ENCODE data around the gene MYOM3. TPM values are rescaled to one million over a fixed set of nuclear protein-coding genes. Genes with fewer than 3 reads are reported as not detected.
"Not testable (repeated sequence)": the region's sequence is repeated elsewhere in the genome, so short reads cannot be mapped to it uniquely, and the experiment has no call there.

Gene MYOM3
- total RNA-seq, 2 experiments from 2014 or later: not detected

DNA sequence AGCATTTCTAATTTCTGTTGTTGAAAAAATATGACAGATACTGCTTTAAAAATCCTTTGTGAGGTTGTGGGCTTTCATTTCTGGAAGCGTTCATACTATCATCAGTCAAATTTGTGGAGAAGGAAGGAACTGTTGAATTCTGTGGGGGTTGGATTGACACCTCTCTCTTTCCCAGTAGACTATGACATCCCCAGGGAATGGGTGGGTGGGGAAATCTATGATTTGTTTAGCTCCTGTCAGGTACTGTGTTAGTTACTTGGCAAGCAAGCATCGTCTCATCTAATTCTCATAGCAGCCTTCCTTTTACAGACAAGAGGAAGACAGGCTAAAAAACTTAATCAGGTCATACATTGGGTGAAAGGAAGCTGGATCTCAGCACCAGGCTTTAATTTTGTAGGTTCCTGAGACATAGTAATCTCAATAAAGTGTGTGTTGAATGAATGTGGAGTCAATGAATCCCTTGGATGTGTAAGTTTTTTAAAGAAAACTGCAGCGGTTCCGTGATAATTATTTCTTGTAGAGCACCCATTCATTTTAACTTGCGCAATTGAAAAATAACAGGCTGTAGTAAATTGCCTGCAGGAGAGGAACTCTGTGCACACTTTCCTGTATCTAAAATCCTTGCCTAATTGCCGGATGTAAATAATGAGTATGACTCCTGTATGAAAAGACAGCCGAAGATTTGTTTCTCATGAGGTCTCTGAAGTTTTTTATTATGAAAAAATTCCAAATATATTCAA is 60.6 kb downstream of the MYOM3 start:
- no peaks in the 10 kb centered on the region for H3K36me3 Mint-ChIP-seq
- no peak overlapping the region for H3K27ac Mint-ChIP-seq
- POLR2A ChIA-PET: no interaction called here
- DNase-seq (no peak), ATAC-seq (ENCODE audit: low read depth) (no peak)
- no peaks in the 10 kb centered on the region for H3K4me1 Mint-ChIP-seq
- no peaks in the 10 kb centered on the region for H3K9me3 Mint-ChIP-seq
- peaks cover 11% of the 10 kb centered on the region for H3K27me3 Mint-ChIP-seq
- H3K4me3 Mint-ChIP-seq: no peak overlapping the region

DNA sequence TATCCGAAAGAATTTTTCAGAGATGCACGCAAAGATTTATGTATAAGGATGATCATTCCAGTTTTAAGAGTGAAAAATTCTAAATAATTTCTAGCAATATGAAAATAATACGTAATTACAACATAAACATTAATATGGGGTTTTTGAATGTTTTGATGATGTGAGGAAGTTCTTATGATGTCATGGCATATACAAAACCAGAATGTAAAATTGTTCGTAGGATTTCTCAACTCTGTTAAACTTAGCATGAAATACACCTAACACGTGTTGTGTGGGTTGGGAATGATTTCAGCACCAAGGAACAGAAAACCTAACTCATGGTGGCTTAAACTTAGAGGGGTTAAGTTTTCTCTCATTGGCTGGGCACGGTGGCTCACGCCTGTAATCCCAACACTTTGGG is 62.2 kb downstream of the MYOM3 start:
- POLR2A ChIA-PET: no interaction called here
- Mint-ChIP-seq H3K4me1 (no peaks in the 10 kb centered on the region), H3K9me3 (no peaks in the 10 kb centered on the region), H3K27ac (no peak overlapping the region), H3K36me3 (no peaks in the 10 kb centered on the region), H3K27me3 (peaks cover 11% of the 10 kb centered on the region), H3K4me3 (no peak overlapping the region)
- no peak for ATAC-seq (ENCODE audit: low read depth)
- DNase-seq: no peak

- H3K4me3 Mint-ChIP-seq; H3K9me3 Mint-ChIP-seq; DNase-seq; POLR2A ChIA-PET; ATAC-seq (ENCODE audit: low read depth); H3K36me3 Mint-ChIP-seq; H3K4me1 Mint-ChIP-seq; H3K27ac Mint-ChIP-seq: not testable (repeated sequence)
- H3K27me3 Mint-ChIP-seq: peaks cover 11% of the 10 kb centered on the region
Observed at GRCh38 chr1:24048894-24049293, 63.0 kb downstream of the MYOM3 start.

DNA sequence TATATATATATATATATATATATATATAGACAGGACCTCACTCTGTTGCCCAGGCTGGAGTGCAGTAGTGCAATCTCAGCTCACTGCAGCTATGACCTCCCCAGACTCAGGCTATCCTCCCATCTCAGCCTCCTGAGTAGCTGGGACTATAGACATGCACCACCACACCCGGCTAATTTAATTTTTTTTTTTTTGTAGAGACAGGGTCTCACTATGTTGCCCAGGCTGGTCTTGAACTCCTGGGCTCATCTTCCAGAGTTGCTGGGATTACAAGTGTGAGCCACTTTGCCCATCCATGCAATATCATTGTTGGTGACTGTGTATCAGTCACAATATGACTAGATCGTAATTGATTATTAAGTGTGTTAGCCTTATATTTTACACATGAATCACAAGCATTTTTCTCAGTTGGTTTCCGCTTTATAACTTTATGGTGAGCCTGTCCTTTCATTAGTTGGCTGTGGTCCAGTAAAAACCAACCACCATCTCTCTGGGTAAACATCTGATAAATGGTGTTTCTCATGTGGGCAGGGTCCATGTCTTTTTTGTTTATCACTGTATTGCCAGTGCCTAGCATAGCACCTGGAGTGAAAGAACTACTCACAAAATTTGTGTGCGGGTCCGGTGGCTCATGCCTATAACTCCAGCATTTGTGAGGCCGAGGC is 63.6 kb downstream of the MYOM3 start:
- H3K27ac Mint-ChIP-seq: no peak overlapping the region
- POLR2A ChIA-PET: no interaction called here
- H3K9me3 Mint-ChIP-seq: no peaks in the 10 kb centered on the region
- ATAC-seq (ENCODE audit: low read depth) (no peak), DNase-seq (no peak)
- no peak overlapping the region for H3K4me3 Mint-ChIP-seq
- H3K36me3 Mint-ChIP-seq: no peaks in the 10 kb centered on the region
- no peaks in the 10 kb centered on the region for H3K4me1 Mint-ChIP-seq
- peaks cover 14% of the 10 kb centered on the region for H3K27me3 Mint-ChIP-seq

DNA sequence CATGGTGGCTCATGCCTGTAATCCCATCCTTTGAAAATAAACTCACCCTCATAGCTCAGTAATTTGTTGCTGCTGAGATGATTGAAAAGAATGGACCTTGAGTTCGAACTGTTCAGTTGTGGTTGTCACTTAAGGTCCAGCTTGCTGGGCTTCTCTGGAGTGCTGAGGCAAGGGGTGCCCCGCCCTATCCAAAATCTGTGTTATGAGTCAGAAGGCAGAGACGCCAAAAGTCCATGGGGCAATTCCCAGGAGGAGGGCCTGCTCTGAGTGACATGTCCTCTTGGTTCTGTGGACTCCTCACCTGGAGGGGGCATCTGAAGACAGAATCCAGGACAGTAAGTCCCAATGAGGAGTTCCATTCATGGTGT is 64.8 kb downstream of the MYOM3 start:
- Mint-ChIP-seq H3K27ac (no peak overlapping the region), H3K4me3 (no peak overlapping the region), H3K4me1 (no peaks in the 10 kb centered on the region), H3K36me3 (no peaks in the 10 kb centered on the region), H3K27me3 (peaks cover 12% of the 10 kb centered on the region), H3K9me3 (peaks cover 1% of the 10 kb centered on the region)
- ATAC-seq (ENCODE audit: low read depth) (no peak), DNase-seq (no peak)
- POLR2A ChIA-PET: no interaction called here

GRCh38 chr1:24045771-24046170 is 66.2 kb downstream of the MYOM3 start:
- Mint-ChIP-seq H3K4me3 (no peak overlapping the region), H3K27me3 (peaks cover 11% of the 10 kb centered on the region), H3K9me3 (peaks cover 1% of the 10 kb centered on the region), H3K4me1 (no peaks in the 10 kb centered on the region), H3K27ac (no peak overlapping the region), H3K36me3 (no peaks in the 10 kb centered on the region)
- DNase-seq: no peak
- ATAC-seq (ENCODE audit: low read depth): no peak
- POLR2A ChIA-PET: no interaction called here

DNA sequence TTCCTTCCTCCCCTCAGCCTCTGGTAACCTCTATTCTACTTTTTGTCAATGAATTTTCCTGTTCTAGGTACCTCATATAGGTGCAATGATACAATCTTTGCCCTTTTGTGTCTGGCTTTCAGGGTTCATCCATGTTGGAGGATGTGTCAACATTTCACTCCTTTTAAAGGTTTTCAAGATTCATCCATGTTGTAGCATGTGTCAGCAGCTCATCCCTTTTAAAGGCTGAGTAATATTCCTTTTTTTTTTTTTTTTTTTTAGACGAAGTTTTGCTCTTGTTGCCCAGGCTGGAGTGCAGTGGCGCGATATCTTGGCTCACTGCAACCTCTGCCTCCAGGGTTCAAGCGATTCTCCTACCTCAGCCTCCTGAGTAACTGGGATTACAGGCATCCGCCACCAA is 67.3 kb downstream of the MYOM3 start:
- H3K4me3 Mint-ChIP-seq; H3K9me3 Mint-ChIP-seq; H3K4me1 Mint-ChIP-seq; DNase-seq; H3K27ac Mint-ChIP-seq; H3K36me3 Mint-ChIP-seq; ATAC-seq (ENCODE audit: low read depth); POLR2A ChIA-PET: not testable (repeated sequence)
- peaks cover 16% of the 10 kb centered on the region for H3K27me3 Mint-ChIP-seq

DNA sequence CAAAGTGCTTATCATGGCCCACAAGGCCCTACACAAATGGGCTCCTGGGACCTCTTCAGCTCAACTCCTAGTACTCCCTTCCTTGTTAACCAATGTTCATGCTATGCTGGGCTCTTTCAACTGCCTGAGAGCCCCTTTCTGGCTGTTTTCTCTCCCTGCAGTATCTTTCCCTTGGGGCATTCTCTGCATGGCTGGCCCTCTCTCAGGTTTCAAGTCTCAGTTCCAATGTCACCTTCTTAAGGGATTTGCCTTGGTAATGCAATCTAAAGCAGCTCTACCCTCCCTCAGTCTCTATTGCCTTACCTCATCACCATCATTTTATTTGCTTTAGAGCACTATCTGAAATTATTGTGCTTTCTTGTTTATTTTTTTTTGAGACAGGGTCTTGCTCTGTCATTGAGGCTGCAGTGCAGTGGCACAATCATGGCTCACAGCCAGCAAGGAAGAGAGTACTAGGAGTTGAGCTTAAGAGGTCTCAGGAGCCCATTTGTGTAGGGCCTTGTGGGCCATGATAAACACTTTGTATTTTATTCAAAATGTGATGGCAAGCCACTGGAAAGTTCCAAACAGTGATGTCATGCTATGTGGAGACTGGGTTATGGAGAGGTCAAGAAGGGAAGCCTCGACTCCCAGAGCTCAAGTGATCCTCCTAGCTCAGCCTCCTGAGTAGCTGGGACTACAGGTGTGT is 68.4 kb downstream of the MYOM3 start:
- Mint-ChIP-seq H3K4me3 (no peak overlapping the region), H3K9me3 (peaks cover 1% of the 10 kb centered on the region), H3K4me1 (no peaks in the 10 kb centered on the region), H3K36me3 (no peaks in the 10 kb centered on the region), H3K27ac (no peak overlapping the region), H3K27me3 (peaks cover 22% of the 10 kb centered on the region)
- no peak for DNase-seq
- no peak for ATAC-seq (ENCODE audit: low read depth)
- POLR2A ChIA-PET: no interaction called here

- no peak for DNase-seq
- H3K9me3 Mint-ChIP-seq: peaks cover 1% of the 10 kb centered on the region
- H3K36me3 Mint-ChIP-seq: no peaks in the 10 kb centered on the region
- POLR2A ChIA-PET: no interaction called here
- no peaks in the 10 kb centered on the region for H3K4me1 Mint-ChIP-seq
- no peak overlapping the region for H3K4me3 Mint-ChIP-seq
- H3K27ac Mint-ChIP-seq: no peak overlapping the region
- ATAC-seq (ENCODE audit: low read depth): no peak
- peaks cover 22% of the 10 kb centered on the region for H3K27me3 Mint-ChIP-seq
Observed at GRCh38 chr1:24042315-24042714, 69.6 kb downstream of the MYOM3 start.

DNA sequence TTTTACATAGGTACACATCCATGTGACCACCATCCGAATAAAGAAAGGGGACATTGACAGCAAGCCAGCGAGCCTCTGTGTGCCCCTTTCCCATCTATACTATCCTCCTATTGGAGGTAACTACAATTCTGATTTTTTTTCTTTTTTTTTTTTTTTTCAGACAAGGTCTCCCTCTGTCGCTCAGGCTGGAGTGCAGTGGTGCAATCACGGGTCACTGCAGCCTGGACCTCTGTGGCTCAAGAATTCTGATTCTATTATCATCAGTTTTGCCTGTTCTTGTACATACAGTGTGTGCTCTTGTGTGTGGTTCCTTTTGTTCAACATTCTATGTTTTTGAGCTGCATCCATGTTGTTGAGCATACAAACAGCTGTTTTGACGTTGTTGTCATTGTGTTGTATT is 75.8 kb downstream of the MYOM3 start:
- no peak for ATAC-seq (ENCODE audit: low read depth)
- H3K27me3 Mint-ChIP-seq: peaks cover 20% of the 10 kb centered on the region
- H3K9me3 Mint-ChIP-seq: no peaks in the 10 kb centered on the region
- H3K4me1 Mint-ChIP-seq: no peaks in the 10 kb centered on the region
- no peak overlapping the region for H3K4me3 Mint-ChIP-seq
- POLR2A ChIA-PET: interaction anchor here (0.7 kb wide), 1 partner anchor 14 kb away, joined by 3 read pairs; no protein-coding TSS in a partner anchor
- no peak overlapping the region for H3K27ac Mint-ChIP-seq
- H3K36me3 Mint-ChIP-seq: no peaks in the 10 kb centered on the region
- DNase-seq: no peak

DNA sequence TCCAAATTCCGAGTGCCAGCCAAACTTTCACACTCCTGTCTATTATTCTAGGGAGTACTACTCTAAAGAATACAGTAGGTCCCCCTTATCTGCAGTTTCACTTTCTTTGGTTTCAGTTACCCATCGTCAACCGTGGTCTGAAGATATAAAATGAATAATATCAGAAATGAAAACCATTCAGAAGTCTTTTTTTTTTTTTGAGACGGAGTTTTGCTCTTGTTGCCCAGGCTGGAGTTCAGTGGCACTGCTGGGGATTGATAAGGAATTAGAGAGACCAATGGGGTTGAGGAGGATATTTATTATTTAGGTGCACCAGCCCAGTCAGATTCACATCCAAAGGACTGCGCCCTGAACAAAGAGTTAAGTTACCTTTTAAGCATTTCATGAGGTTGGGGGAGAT is 79.0 kb downstream of the MYOM3 start:
- DNase-seq (no peak), ATAC-seq (ENCODE audit: low read depth) (no peak)
- H3K4me1 Mint-ChIP-seq: peaks cover 2% of the 10 kb centered on the region
- H3K27me3 Mint-ChIP-seq: peaks cover 10% of the 10 kb centered on the region
- H3K36me3 Mint-ChIP-seq: no peaks in the 10 kb centered on the region
- POLR2A ChIA-PET: no interaction called here
- H3K4me3 Mint-ChIP-seq: no peak overlapping the region
- H3K9me3 Mint-ChIP-seq: no peaks in the 10 kb centered on the region
- H3K27ac Mint-ChIP-seq: no peak overlapping the region

GRCh38 chr1:24030976-24031516 is 80.9 kb downstream of the MYOM3 start:
- H3K27ac Mint-ChIP-seq; H3K4me1 Mint-ChIP-seq; H3K9me3 Mint-ChIP-seq; H3K4me3 Mint-ChIP-seq; H3K36me3 Mint-ChIP-seq; ATAC-seq (ENCODE audit: low read depth); DNase-seq; POLR2A ChIA-PET: not testable (repeated sequence)
- H3K27me3 Mint-ChIP-seq: peaks cover 10% of the 10 kb centered on the region

DNA sequence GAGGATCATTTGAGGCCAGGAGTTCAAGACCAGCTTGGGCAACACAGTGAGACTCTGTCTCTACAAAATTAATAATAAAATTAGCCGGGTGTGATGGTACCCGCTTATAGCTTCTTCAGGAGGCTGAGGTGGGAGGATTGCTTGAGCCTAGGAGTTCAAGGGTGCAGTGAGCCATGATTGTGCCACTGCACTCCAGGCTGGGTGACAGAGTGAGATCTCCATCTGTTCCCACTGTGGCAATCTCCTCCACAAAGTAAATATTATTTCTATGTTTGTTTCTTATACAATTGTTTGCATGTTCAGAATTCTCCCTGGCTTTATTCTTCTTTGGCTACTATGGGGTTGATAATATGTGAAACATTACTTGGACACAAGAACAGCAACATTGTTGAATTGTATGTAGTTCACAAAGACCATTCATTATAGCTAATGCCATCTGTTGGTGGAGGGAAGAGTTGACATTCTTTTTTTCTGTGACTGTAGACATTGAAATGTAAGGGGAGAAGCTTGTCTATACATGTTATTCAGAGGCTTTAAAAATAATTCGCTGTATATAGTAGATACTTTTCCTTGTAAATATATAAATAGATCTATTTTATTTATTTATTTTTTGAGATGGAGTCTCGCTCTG is 84.0 kb downstream of the MYOM3 start:
- ATAC-seq (ENCODE audit: low read depth) (peak; percentile 50), DNase-seq (no peak)
- Mint-ChIP-seq H3K9me3 (no peaks in the 10 kb centered on the region), H3K27me3 (peaks cover 2% of the 10 kb centered on the region), H3K27ac (no peak overlapping the region), H3K4me3 (no peak overlapping the region), H3K4me1 (peaks cover 3% of the 10 kb centered on the region), H3K36me3 (no peaks in the 10 kb centered on the region)
- POLR2A ChIA-PET: interaction anchor here (1.8 kb wide), 1 partner anchor 68 kb away, joined by 8 read pairs; the partner anchor contains the start of gene PNRC2

All from activated naive CD8-positive, alpha-beta T cell treated with anti-CD3 and anti-CD28 coated beads, Interleukin-2, amount 10 ng/mL, durations not matched to agents 7 days and 5 days (primary cell).